OCI-LY3 (cell line): ENCODE results near the gene GDPD5.

Experiments used
- CTCF ChIP-seq: fragments of 200-600, 300-600 bp; sonication (generic); IDR thresholded peaks from 2 replicates; pipeline ENCODE4 v1.5.1; 2014; ENCODE audit warnings: antibody characterized with exemption, low read length, low read depth
- EZH2phosphoT487 ChIP-seq: fragments of 200-600 bp; shearing (Covaris generic); IDR thresholded peaks from 2 replicates; pipeline ENCODE4 v1.6.1; 2018; ENCODE audit warnings: antibody characterized with exemption, mixed run types, low read depth

GRCh38 chr11:75434051-75434450 lies 91.7 kb downstream of the GDPD5 start:
- no peak for TF ChIP-seq CTCF
- TF ChIP-seq EZH2phosphoT487, result no peak
